IMR-90 (cell line): Measurements from ENCODE around the gene ZSWIM3. TPM values are rescaled to one million over a fixed set of nuclear protein-coding genes. Genes with fewer than 3 reads are reported as not detected.

Source experiments
- ATAC-seq: fragments of 200-7000 bp; cut with Tn5 transposase; 2 replicates; pipeline ENCODE4 v1.9.1; 2020; ENCODE audit warnings: low read depth, mild to moderate bottlenecking, moderate library complexity
- BruUV-seq: library from RNA; stranded (reverse); fragments of 400-500 nt; replicated peaks from 2 replicates; lab custom pipeline; 2021; lab: Mats Ljungman, UMichigan
- CTCF ChIA-PET: fragments of 300-600 bp; formaldehyde crosslinking; extraction: SDS; loops from one replicate; lab custom pipeline; 2021; ENCODE audit warnings: antibody characterized with exemption; lab: Yijun Ruan, JAX
- POLR2A ChIA-PET: fragments of 300-600 bp; sonication (Branson Sonifier 250); formaldehyde crosslinking; loops from one replicate; lab custom pipeline; 2022; ENCODE audit warnings: antibody characterized with exemption; ENCODE audit not compliant: unreplicated experiment; lab: Charles Lee
- DNase-seq: peaks from one replicate; pipeline ENCODE4 v3.0.0; 2013
- H2AFZ ChIP-seq: replicated peaks from 2 replicates; pipeline ENCODE3; 2013; ENCODE audit warnings: low read length, mild to moderate bottlenecking; ENCODE audit not compliant: poor library complexity
- H2AK5ac ChIP-seq: 2 replicates; pipeline ENCODE4 v1.6.1; 2013; ENCODE audit warnings: low read depth, low read length, inconsistent platforms
- H2AK9ac ChIP-seq: replicated peaks from 2 replicates; pipeline ENCODE3; 2013; ENCODE audit warnings: mild to moderate bottlenecking, low read depth, low read length, moderate library complexity; ENCODE audit not compliant: poor library complexity
- H2BK120ac ChIP-seq: 2 replicates; pipeline ENCODE4 v1.6.1; 2013; ENCODE audit warnings: low read depth, low read length, inconsistent platforms
- H2BK15ac ChIP-seq: 3 replicates; pipeline ENCODE4 v1.6.1; 2013; ENCODE audit warnings: low read depth, low read length, inconsistent platforms
- H2BK20ac ChIP-seq: 2 replicates; pipeline ENCODE4 v1.6.1; 2013; ENCODE audit warnings: low read depth, mild to moderate bottlenecking, inconsistent platforms, low read length, moderate library complexity
- H2BK5ac ChIP-seq: 2 replicates; pipeline ENCODE4 v1.6.1; 2013; ENCODE audit warnings: mild to moderate bottlenecking, low read depth, low read length, inconsistent platforms; ENCODE audit not compliant: poor library complexity, severe bottlenecking
- H3K14ac ChIP-seq: replicated peaks from 2 replicates; pipeline ENCODE4 v1.6.1; 2013; ENCODE audit warnings: low read depth, low read length, inconsistent platforms
- H3K18ac ChIP-seq: 2 replicates; pipeline ENCODE4 v1.6.1; 2013; ENCODE audit warnings: low read depth, low read length, control low read depth
- H3K23ac ChIP-seq: 2 replicates; pipeline ENCODE4 v1.6.1; 2013; ENCODE audit warnings: low read depth, low read length, inconsistent platforms
- H3K27ac ChIP-seq: 2 replicates; pipeline ENCODE4 v1.5.1; 2013; ENCODE audit warnings: mild to moderate bottlenecking, control low read depth, low read length; ENCODE audit not compliant: insufficient read depth
- H3K27me3 ChIP-seq: 2 replicates; pipeline ENCODE4 v1.6.1; 2013; ENCODE audit warnings: low read length; ENCODE audit not compliant: control insufficient read depth, insufficient read depth
- H3K36me3 ChIP-seq: 2 replicates; pipeline ENCODE4 v1.6.1; 2013; ENCODE audit warnings: low read length, mixed read lengths; ENCODE audit not compliant: control insufficient read depth, insufficient read depth
- H3K4ac ChIP-seq: 2 replicates; pipeline ENCODE4 v1.6.1; 2013; ENCODE audit warnings: low read depth, low read length, inconsistent platforms
- H3K4me1 ChIP-seq: 2 replicates; pipeline ENCODE4 v1.6.1; 2013; ENCODE audit warnings: low read length, mixed read lengths; ENCODE audit not compliant: control insufficient read depth, insufficient read depth
- H3K4me2 ChIP-seq: 2 replicates; pipeline ENCODE4 v1.6.1; 2013; ENCODE audit warnings: low read depth, mild to moderate bottlenecking, control low read depth, low read length, moderate library complexity
- H3K4me3 ChIP-seq: 2 replicates; pipeline ENCODE4 v1.5.1; 2013; ENCODE audit warnings: low read depth, mild to moderate bottlenecking, control low read depth, low read length, moderate library complexity; ENCODE audit not compliant: insufficient read depth
- H3K56ac ChIP-seq: 2 replicates; pipeline ENCODE4 v1.6.1; 2013; ENCODE audit warnings: low read length, inconsistent platforms; ENCODE audit not compliant: insufficient read depth; ENCODE audit errors: extremely low read depth
- H3K79me1 ChIP-seq, 2 experiments: 2 replicates each; pipeline ENCODE4 v1.6.1; 2013; ENCODE audit warnings: low read length in 2 of 2, inconsistent platforms in 1 of 2, low read depth in 1 of 2
- H3K9ac ChIP-seq: 2 replicates; pipeline ENCODE4 v1.6.1; 2013; ENCODE audit warnings: low read depth, low read length, control low read depth
- H3K9me1 ChIP-seq: 2 replicates; pipeline ENCODE4 v1.6.1; 2013; ENCODE audit warnings: low read length, inconsistent platforms; ENCODE audit not compliant: insufficient read depth
- H3K9me3 ChIP-seq: 2 replicates; pipeline ENCODE4 v1.6.1; 2013; ENCODE audit warnings: low read length; ENCODE audit not compliant: control insufficient read depth, insufficient read depth
- H4K20me1 ChIP-seq: 2 replicates; pipeline ENCODE4 v1.6.1; 2013; ENCODE audit warnings: low read length, inconsistent platforms; ENCODE audit not compliant: insufficient read depth
- H4K5ac ChIP-seq: 2 replicates; pipeline ENCODE4 v1.6.1; 2013; ENCODE audit warnings: mild to moderate bottlenecking, low read depth, low read length, control low read depth
- H4K8ac ChIP-seq, 2 experiments: 2 replicates each; pipeline ENCODE4 v1.6.1; 2013; ENCODE audit warnings: low read depth in 2 of 2, low read length in 2 of 2, control low read depth in 1 of 2, inconsistent platforms in 1 of 2
- H4K91ac ChIP-seq: 2 replicates; pipeline ENCODE4 v1.6.1; 2013; ENCODE audit warnings: low read depth, low read length, inconsistent platforms; ENCODE audit not compliant: insufficient read depth
- BHLHE40 ChIP-seq: fragments of 150-350 bp; IDR thresholded peaks from 2 replicates; pipeline ENCODE4 v1.6.1; 2016; ENCODE audit warnings: mild to moderate bottlenecking, low read depth, low read length
- CEBPB ChIP-seq: IDR thresholded peaks from 2 replicates; pipeline ENCODE4 v1.6.1; 2012; ENCODE audit warnings: low read depth, low read length, improper control_type of control experiment
- CHD1 ChIP-seq: IDR thresholded peaks from 2 replicates; pipeline ENCODE4 v1.6.1; 2012; ENCODE audit warnings: low read depth, low read length, improper control_type of control experiment
- CTCF ChIP-seq: conservative IDR thresholded peaks from 2 replicates; pipeline ENCODE4 v1.5.1; 2012; ENCODE audit warnings: mild to moderate bottlenecking, low read depth, low read length, improper control_type of control experiment
- ELK1 ChIP-seq: fragments of 150-350 bp; IDR thresholded peaks from 2 replicates; pipeline ENCODE4 v1.6.1; 2016; ENCODE audit warnings: low read depth, mild to moderate bottlenecking, low read length, moderate library complexity, borderline replicate concordance
- FOS ChIP-seq: fragments of 150-350 bp; IDR thresholded peaks from 2 replicates; pipeline ENCODE4 v1.6.1; 2016; ENCODE audit warnings: low read depth, low read length
- MAFK ChIP-seq: IDR thresholded peaks from 2 replicates; pipeline ENCODE4 v1.6.1; 2012; ENCODE audit warnings: low read depth, low read length, improper control_type of control experiment
- MAZ ChIP-seq: IDR thresholded peaks from 2 replicates; pipeline ENCODE4 v1.6.1; 2012; ENCODE audit warnings: low read depth, mild to moderate bottlenecking, low read length, improper control_type of control experiment, moderate library complexity, borderline replicate concordance
- MXI1 ChIP-seq: IDR thresholded peaks from 2 replicates; pipeline ENCODE4 v1.6.1; 2012; ENCODE audit warnings: low read depth, mild to moderate bottlenecking, low read length, moderate library complexity, borderline replicate concordance
- NFE2L2 ChIP-seq: fragments of 150-350 bp; IDR thresholded peaks from 2 replicates; pipeline ENCODE4 v1.6.1; 2016; ENCODE audit warnings: low read depth, mild to moderate bottlenecking, low read length
- POLR2A ChIP-seq: IDR thresholded peaks from 2 replicates; pipeline ENCODE4 v1.6.1; 2012; ENCODE audit warnings: mild to moderate bottlenecking, low read depth, low read length
- RAD21 ChIP-seq: IDR thresholded peaks from 2 replicates; pipeline ENCODE4 v1.6.1; 2012; ENCODE audit warnings: low read length, improper control_type of control experiment
- RCOR1 ChIP-seq: IDR thresholded peaks from 2 replicates; pipeline ENCODE4 v1.6.1; 2012; ENCODE audit warnings: mild to moderate bottlenecking, low read length, improper control_type of control experiment; ENCODE audit not compliant: insufficient replicate concordance
- SMC3 ChIP-seq: fragments of 150-350 bp; IDR thresholded peaks from 2 replicates; pipeline ENCODE4 v1.6.1; 2016; ENCODE audit warnings: low read depth, mild to moderate bottlenecking, antibody characterized with exemption, low read length, moderate library complexity
- USF2 ChIP-seq: fragments of 150-350 bp; IDR thresholded peaks from 2 replicates; pipeline ENCODE4 v1.6.1; 2017; ENCODE audit warnings: mild to moderate bottlenecking, antibody characterized with exemption, low read length, low read depth
- WGBS, 2 experiments: methylation state at CpG; one replicate each; pipeline versions ENCODE4 v1.1.5 to v1.1.7; 2013; ENCODE audit warnings: missing lambda C conversion rate in 2 of 2; ENCODE audit not compliant: insufficient read length in 1 of 2; ENCODE audit errors: extremely low coverage in 2 of 2; 5-methylcytosine and 5-hydroxymethylcytosine counted together
- dilution Hi-C: fragments of 300-500 bp; cut with HindIII; formaldehyde crosslinking; loops from one replicate; pipeline ENCODE4 v1.14.3; 2018; ENCODE audit warnings: low sequenced_read_pairs; ENCODE audit not compliant: unreplicated experiment
- in situ Hi-C: fragments of 300-500 bp; cut with MboI; formaldehyde crosslinking; loops from 3 replicates; pipeline ENCODE4 v1.14.3; 2019; ENCODE audit warnings: low sequenced_read_pairs, inconsistent platforms, mixed read lengths
- intact Hi-C: fragments of 100-400 bp; cut with micrococcal nuclease; formaldehyde crosslinking; loops from 2 replicates; pipeline ENCODE4 v1.10.0; 2022
- polyA plus RNA-seq, 3 experiments: library from polyadenylated mRNA; depleted of rRNA; stranded (reverse); fragments of >200 nt; gene quantifications; 2 replicates each; pipeline ENCODE4 v1.2.3, GENCODE V29; 2012; ENCODE audit warnings: low replicate concordance in 1 of 3
- total RNA-seq: library from RNA; depleted of rRNA; stranded (reverse); fragments of >200 nt; gene quantifications from 2 replicates; pipeline ENCODE4 v1.2.3, GENCODE V29; 2012

ZSWIM3 gene
- total and polyA plus RNA-seq, 2 of the 4 experiments (the other 2 are of a cell fraction): 3.3 to 8.6 TPM

- ChIA-PET POLR2A (no interaction called here), CTCF (interaction anchor here (0.7 kb wide), 1 partner anchor 53 kb away, joined by 5 read pairs; no protein-coding TSS in a partner anchor)
- intact Hi-C loops (no loop called here), dilution Hi-C loops (no loop called here), in situ Hi-C loops (no loop called here)
- no peaks in the 10 kb centered on the region for H3K9me1 ChIP-seq
- DNase-seq: no peak
- H3K79me1 ChIP-seq: no peaks in the 10 kb centered on the region
- H3K23ac ChIP-seq: no peak overlapping the region
- H4K8ac ChIP-seq: no peak overlapping the region
- no peak overlapping the region for H3K14ac ChIP-seq
- peaks cover 16% of the 10 kb centered on the region for H3K4me1 ChIP-seq
- H3K4ac ChIP-seq: no peak overlapping the region
- no peaks in the 10 kb centered on the region for H4K20me1 ChIP-seq
- no peak overlapping the region for H2AFZ ChIP-seq
- no peak overlapping the region for H2BK15ac ChIP-seq
- H3K18ac ChIP-seq: no peak overlapping the region
- no peaks in the 10 kb centered on the region for H3K9me3 ChIP-seq
- H3K4me3 ChIP-seq: no peak overlapping the region
- H3K4me2 ChIP-seq: no peak overlapping the region
- TF ChIP-seq SMC3: no peak
- TF ChIP-seq RCOR1: no peak
- TF ChIP-seq MAZ: no peak
- TF ChIP-seq RAD21: no peak
- no peak for TF ChIP-seq MAFK
- no peak for TF ChIP-seq CEBPB
- no peak for TF ChIP-seq ELK1
- TF ChIP-seq MXI1: no peak
- no peak for TF ChIP-seq CHD1
- TF ChIP-seq BHLHE40: no peak
- no peak for TF ChIP-seq USF2
- no peak for TF ChIP-seq POLR2A
- no peak for TF ChIP-seq CTCF
- no peak for TF ChIP-seq NFE2L2
- TF ChIP-seq FOS: no peak
- ATAC-seq: no peak
- H4K5ac ChIP-seq: no peak overlapping the region
- H4K91ac ChIP-seq: no peak overlapping the region
- H2AK5ac ChIP-seq: no peak overlapping the region
- no peak overlapping the region for H3K27ac ChIP-seq
- H3K36me3 ChIP-seq: no peaks in the 10 kb centered on the region
- H3K9ac ChIP-seq: no peak overlapping the region
- no peak overlapping the region for H2BK120ac ChIP-seq
- no peak overlapping the region for H2AK9ac ChIP-seq
- H3K27me3 ChIP-seq: peaks cover 2% of the 10 kb centered on the region; the same call in 1 of the 2 replicates
- WGBS, 2 experiments: no CpG with 5 or more reads among the region's 2 CpGs
- H2BK20ac ChIP-seq: no peak overlapping the region
- no peak overlapping the region for H3K56ac ChIP-seq
- BruUV-seq: no TSS peak
- no peak overlapping the region for H2BK5ac ChIP-seq
Measured at GRCh38 chr20:45828589-45828988, 28.8 kb upstream of the ZSWIM3 start.
